GM12878 (cell line): ENCODE results near the gene RAC2. TPM values are rescaled to one million over a fixed set of nuclear protein-coding genes. Genes with fewer than 3 reads are reported as not detected.

Experiments used
- BHLHE40 ChIP-seq, 2 experiments: fragments of 450-650 bp in 1 of 2; IDR thresholded peaks; 2 replicates each; pipeline ENCODE4 v1.6.1; 2011 to 2017; ENCODE audit warnings: low read depth in 2 of 2, borderline replicate concordance in 1 of 2, improper control_type of control experiment in 1 of 2, low read length in 1 of 2, mild to moderate bottlenecking in 1 of 2
- CHD2 ChIP-seq: IDR thresholded peaks from 2 replicates; pipeline ENCODE4 v1.6.1; 2011; ENCODE audit warnings: low read depth, low read length, improper control_type of control experiment, borderline replicate concordance
- EED ChIP-seq: sonication (generic); IDR thresholded peaks from 2 replicates; pipeline ENCODE4 v1.6.1; 2016; ENCODE audit warnings: antibody characterized with exemption, low read depth
- ETV6 ChIP-seq, 2 experiments: fragments of 450-650 bp in 1 of 2; IDR thresholded peaks in 1 of 2; conservative IDR thresholded peaks in 1 of 2; 2 replicates each; pipeline ENCODE4 v1.6.1; 2014; ENCODE audit warnings: antibody characterized with exemption in 1 of 2, borderline replicate concordance in 1 of 2, low read depth in 1 of 2, mild to moderate bottlenecking in 1 of 2, moderate library complexity in 1 of 2
- IKZF1 ChIP-seq: fragments of 450-650 bp; conservative IDR thresholded peaks from 2 replicates; pipeline ENCODE4 v1.6.1; 2017; ENCODE audit warnings: antibody characterized with exemption, mild to moderate bottlenecking
- IKZF2 ChIP-seq, 2 experiments: fragments of 450-650 bp; IDR thresholded peaks; 2 replicates each; pipeline ENCODE4 v1.6.1; 2017; ENCODE audit warnings: mild to moderate bottlenecking in 2 of 2, moderate library complexity in 2 of 2
- MTA2 ChIP-seq: fragments of 450-650 bp; IDR thresholded peaks from 2 replicates; pipeline ENCODE4 v1.6.1; 2016; ENCODE audit warnings: low read depth, mild to moderate bottlenecking, moderate library complexity
- NFYB ChIP-seq: IDR thresholded peaks from 2 replicates; pipeline ENCODE4 v1.6.1; 2011; ENCODE audit warnings: low read depth, mild to moderate bottlenecking, low read length, improper control_type of control experiment, moderate library complexity; ENCODE audit not compliant: insufficient read depth
- NR2F1 ChIP-seq: fragments of 450-650 bp; conservative IDR thresholded peaks from 2 replicates; pipeline ENCODE4 v1.6.1; 2017; ENCODE audit warnings: mild to moderate bottlenecking
- POU2F2 ChIP-seq: IDR thresholded peaks from 3 replicates; pipeline ENCODE4 v1.6.1; 2011; ENCODE audit warnings: low read depth, mild to moderate bottlenecking, low read length, borderline replicate concordance
- RB1 ChIP-seq: fragments of 450-650 bp; formaldehyde crosslinking; IDR thresholded peaks from 2 replicates; pipeline ENCODE4 v1.6.1; 2017; ENCODE audit warnings: mild to moderate bottlenecking, borderline replicate concordance
- SPI1 ChIP-seq: IDR thresholded peaks from 2 replicates; pipeline ENCODE4 v1.6.1; 2011; ENCODE audit warnings: low read depth, mild to moderate bottlenecking, low read length, moderate library complexity, borderline replicate concordance; ENCODE audit not compliant: insufficient read depth
- TCF3 ChIP-seq: IDR thresholded peaks from 2 replicates; pipeline ENCODE4 v1.6.1; 2012; ENCODE audit warnings: low read depth, mild to moderate bottlenecking, low read length, borderline replicate concordance; ENCODE audit not compliant: insufficient read depth
- ZNF217 ChIP-seq: fragments of 450-650 bp; IDR thresholded peaks from 2 replicates; pipeline ENCODE4 v1.6.1; 2017; ENCODE audit warnings: antibody characterized with exemption, mild to moderate bottlenecking
- ZSCAN29 ChIP-seq: fragments of 450-650 bp; IDR thresholded peaks from 2 replicates; pipeline ENCODE4 v1.6.1; 2017; ENCODE audit warnings: mild to moderate bottlenecking, moderate library complexity
- polyA plus RNA-seq, 11 experiments: library from polyadenylated mRNA; depleted of rRNA in 4 of 11; unstranded in 6 of 11; stranded (reverse) in 5 of 11; fragments of >200 nt; fragmentation: Nextera tagmentation in 4 of 11; fragmentation: Illumina TruSeq in 1 of 11; extraction: Ambion mirVana in 4 of 11; extraction: Trizol in 1 of 11; gene quantifications; 1 replicate in 1 of 11; 2 replicates in 10 of 11; pipeline versions ENCODE4 v1.2.1 to v1.2.3, GENCODE V29; 2011 to 2016; ENCODE audit warnings: inconsistent platforms in 2 of 11, missing spikeins in 2 of 11, low read depth in 1 of 11
- total RNA-seq, 4 experiments: library from RNA; depleted of rRNA in 3 of 4; stranded (reverse); fragments of >200 nt in 3 of 4; fragmentation: Illumina TruSeq in 1 of 4; extraction: Trizol in 1 of 4; gene quantifications; 2 replicates each; pipeline versions ENCODE4 v1.2.1 to v1.2.3, GENCODE V29; 2013 to 2021
- TF ChIP-seq, protein P1 (sequence below), 3 experiments: IDR thresholded peaks in 2 of 3; conservative IDR thresholded peaks in 1 of 3; 2 replicates each; pipeline ENCODE4 v1.5.1; 2011; ENCODE audit warnings: low read depth in 3 of 3, low read length in 3 of 3, mild to moderate bottlenecking in 3 of 3, control low read depth in 2 of 3, moderate library complexity in 2 of 3, inconsistent platforms in 1 of 3, mixed read lengths in 1 of 3; ENCODE audit not compliant: control insufficient read depth in 2 of 3, insufficient read depth in 1 of 3; ENCODE audit errors: extremely low read depth in 1 of 3
- TF ChIP-seq, protein P2 (sequence below): fragments of 450-650 bp; IDR thresholded peaks from 2 replicates; pipeline ENCODE4 v1.6.1; 2017; ENCODE audit warnings: low read depth, mild to moderate bottlenecking, moderate library complexity
- TF ChIP-seq, protein P3 (sequence below): fragments of 450-650 bp; IDR thresholded peaks from 2 replicates; pipeline ENCODE4 v1.6.1; 2018; ENCODE audit warnings: borderline replicate concordance, mild to moderate bottlenecking; ENCODE audit not compliant: partially characterized antibody

Gene RAC2
- total and polyA plus RNA-seq, 10 of the 15 experiments (the other 5 are each of a cell fraction or from before 2014, with no cell fraction given): 102 to 386 (median 304) TPM

DNA sequence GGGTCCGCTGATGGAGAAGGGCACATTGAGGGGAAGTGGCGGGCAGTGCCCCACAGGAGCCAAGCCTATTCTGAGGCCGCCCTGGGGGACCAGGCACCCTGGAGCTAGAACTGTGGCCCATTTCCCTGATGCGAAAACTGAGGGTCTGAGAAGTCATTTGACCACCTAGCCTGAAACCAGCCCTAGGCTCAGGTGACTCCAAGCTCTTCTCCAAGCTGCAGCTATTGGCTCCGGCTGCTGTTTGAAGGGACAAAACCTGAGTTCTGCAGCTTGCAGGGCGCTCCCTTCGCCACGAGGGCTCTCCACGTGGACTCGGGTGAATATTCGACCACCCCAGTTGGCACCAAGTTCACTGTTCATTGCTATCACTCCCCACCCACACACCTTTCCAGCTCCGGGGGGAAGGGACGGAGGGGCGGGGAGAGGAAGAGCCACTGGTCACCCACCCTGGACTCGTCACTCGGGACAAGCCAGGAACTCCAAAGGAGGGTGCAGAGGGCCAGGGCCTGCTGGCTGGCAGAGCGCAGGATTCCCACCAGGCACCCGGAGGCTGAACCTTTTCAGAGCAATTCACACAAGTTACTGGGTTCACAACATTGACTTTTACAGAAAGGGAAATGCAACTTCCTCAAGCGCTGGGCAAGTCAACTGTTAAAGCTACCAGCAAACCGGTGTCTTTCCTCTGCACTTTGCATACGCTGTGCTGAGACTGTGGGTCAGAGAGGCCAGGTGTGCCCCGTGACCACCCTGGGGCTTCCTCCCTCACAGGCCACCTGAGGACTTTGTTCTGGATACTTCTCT lies 1.1 kb upstream of the RAC2 start (continued):
- TF ChIP-seq TCF3: peak; percentile 50; the same call in 1 of the 2 replicates
- 0 out of 2 replicates have a peak, but pooled peaks have one; percentile 38 for TF ChIP-seq EED
- no peak for TF ChIP-seq ZSCAN29
- 0 out of 2 replicates have a peak, but pooled peaks have one; percentile 54 for TF ChIP-seq ZNF217
- peak; percentile 64 for TF ChIP-seq NR2F1
- TF ChIP-seq CHD2: 0 out of 2 replicates have a peak, but pooled peaks have one; percentile 14
- TF ChIP-seq, protein P1, sequence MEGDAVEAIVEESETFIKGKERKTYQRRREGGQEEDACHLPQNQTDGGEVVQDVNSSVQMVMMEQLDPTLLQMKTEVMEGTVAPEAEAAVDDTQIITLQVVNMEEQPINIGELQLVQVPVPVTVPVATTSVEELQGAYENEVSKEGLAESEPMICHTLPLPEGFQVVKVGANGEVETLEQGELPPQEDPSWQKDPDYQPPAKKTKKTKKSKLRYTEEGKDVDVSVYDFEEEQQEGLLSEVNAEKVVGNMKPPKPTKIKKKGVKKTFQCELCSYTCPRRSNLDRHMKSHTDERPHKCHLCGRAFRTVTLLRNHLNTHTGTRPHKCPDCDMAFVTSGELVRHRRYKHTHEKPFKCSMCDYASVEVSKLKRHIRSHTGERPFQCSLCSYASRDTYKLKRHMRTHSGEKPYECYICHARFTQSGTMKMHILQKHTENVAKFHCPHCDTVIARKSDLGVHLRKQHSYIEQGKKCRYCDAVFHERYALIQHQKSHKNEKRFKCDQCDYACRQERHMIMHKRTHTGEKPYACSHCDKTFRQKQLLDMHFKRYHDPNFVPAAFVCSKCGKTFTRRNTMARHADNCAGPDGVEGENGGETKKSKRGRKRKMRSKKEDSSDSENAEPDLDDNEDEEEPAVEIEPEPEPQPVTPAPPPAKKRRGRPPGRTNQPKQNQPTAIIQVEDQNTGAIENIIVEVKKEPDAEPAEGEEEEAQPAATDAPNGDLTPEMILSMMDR (IDR thresholded peaks at IDR 0.05 in 2 of 3, conservative IDR thresholded peaks at IDR 0.05 in 1 of 3; ENCODE audit: control insufficient read depth in 2 of 3, extremely low read depth in 1 of 3, insufficient read depth in 1 of 3, low read depth in 3 of 3, low read length in 3 of 3): 0 out of 6 replicates have a peak, but pooled peaks of 1 of the 3 experiments have one; percentile 12
- TF ChIP-seq BHLHE40 (IDR thresholded peaks at IDR 0.05; ENCODE audit: borderline replicate concordance in 1 of 2, low read depth in 2 of 2, low read length in 1 of 2): peak in 1 of 2 experiments; percentile 58; a peak in 1 of 4 replicates
- peak; percentile 29; the same call in 1 of the 2 replicates for TF ChIP-seq RB1
- TF ChIP-seq IKZF1: peak; percentile 43; the same call in 1 of the 2 replicates
- TF ChIP-seq POU2F2: peak; percentile 82; the same call in 1 of the 3 replicates
- peak; percentile 50; the same call in 1 of the 2 replicates for TF ChIP-seq NFYB
- 0 out of 4 replicates have a peak, but pooled peaks of 1 of the 2 experiments have one; percentile 10 for TF ChIP-seq IKZF2 (IDR thresholded peaks at IDR 0.05)
- peak; percentile 81 for TF ChIP-seq SPI1
- peak in 1 of 2 experiments; percentile 74; a peak in 2 of 4 replicates for TF ChIP-seq ETV6 (conservative IDR thresholded peaks at IDR 0.05 in 1 of 2, IDR thresholded peaks at IDR 0.05 in 1 of 2; ENCODE audit: borderline replicate concordance in 1 of 2, low read depth in 1 of 2)
- TF ChIP-seq, protein P2, sequence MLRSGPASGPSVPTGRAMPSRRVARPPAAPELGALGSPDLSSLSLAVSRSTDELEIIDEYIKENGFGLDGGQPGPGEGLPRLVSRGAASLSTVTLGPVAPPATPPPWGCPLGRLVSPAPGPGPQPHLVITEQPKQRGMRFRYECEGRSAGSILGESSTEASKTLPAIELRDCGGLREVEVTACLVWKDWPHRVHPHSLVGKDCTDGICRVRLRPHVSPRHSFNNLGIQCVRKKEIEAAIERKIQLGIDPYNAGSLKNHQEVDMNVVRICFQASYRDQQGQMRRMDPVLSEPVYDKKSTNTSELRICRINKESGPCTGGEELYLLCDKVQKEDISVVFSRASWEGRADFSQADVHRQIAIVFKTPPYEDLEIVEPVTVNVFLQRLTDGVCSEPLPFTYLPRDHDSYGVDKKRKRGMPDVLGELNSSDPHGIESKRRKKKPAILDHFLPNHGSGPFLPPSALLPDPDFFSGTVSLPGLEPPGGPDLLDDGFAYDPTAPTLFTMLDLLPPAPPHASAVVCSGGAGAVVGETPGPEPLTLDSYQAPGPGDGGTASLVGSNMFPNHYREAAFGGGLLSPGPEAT: no peak
- TF ChIP-seq MTA2: peak; percentile 29; the same call in 1 of the 2 replicates
- TF ChIP-seq, protein P3, sequence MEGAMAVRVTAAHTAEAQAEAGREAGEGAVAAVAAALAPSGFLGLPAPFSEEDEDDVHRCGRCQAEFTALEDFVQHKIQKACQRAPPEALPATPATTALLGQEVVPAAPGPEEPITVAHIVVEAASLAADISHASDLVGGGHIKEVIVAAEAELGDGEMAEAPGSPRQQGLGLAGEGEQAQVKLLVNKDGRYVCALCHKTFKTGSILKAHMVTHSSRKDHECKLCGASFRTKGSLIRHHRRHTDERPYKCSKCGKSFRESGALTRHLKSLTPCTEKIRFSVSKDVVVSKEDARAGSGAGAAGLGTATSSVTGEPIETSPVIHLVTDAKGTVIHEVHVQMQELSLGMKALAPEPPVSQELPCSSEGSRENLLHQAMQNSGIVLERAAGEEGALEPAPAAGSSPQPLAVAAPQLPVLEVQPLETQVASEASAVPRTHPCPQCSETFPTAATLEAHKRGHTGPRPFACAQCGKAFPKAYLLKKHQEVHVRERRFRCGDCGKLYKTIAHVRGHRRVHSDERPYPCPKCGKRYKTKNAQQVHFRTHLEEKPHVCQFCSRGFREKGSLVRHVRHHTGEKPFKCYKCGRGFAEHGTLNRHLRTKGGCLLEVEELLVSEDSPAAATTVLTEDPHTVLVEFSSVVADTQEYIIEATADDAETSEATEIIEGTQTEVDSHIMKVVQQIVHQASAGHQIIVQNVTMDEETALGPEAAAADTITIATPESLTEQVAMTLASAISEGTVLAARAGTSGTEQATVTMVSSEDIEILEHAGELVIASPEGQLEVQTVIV: no peak
- TF ChIP-seq, all 136 proteins: peak for 24
